Thyroid gland (tissue), 4 donors: ENCODE measurements around the gene PSMC3. TPM values are rescaled to one million over a fixed set of nuclear protein-coding genes. Genes with fewer than 3 reads are reported as not detected.

Experiments used
- DNase-seq, 2 donors: peaks; one replicate each; pipeline ENCODE4 v3.0.0-alpha.2; 2019
- H3K27ac ChIP-seq, 3 donors: fragments of 200-600 bp; sonication (generic); 1 replicate in 2 of 3; 2 replicates in 1 of 3; pipeline ENCODE4 v1.5.1; 2016 to 2019; ENCODE audit warnings: mild to moderate bottlenecking in 1 of 3, moderate library complexity in 1 of 3
- H3K27me3 ChIP-seq: fragments of 200-600 bp; sonication (generic); one replicate; pipeline ENCODE4 v1.5.1; 2019
- H3K36me3 ChIP-seq, 2 donors: fragments of 200-600 bp; sonication (generic); one replicate each; pipeline ENCODE4 v1.5.1; 2016 to 2019
- H3K4me1 ChIP-seq, 2 donors: fragments of 200-600 bp; sonication (generic); one replicate each; pipeline ENCODE4 v1.5.1; 2017 to 2019
- H3K4me3 ChIP-seq, 3 donors: fragments of 200-600 bp; sonication (generic); replicated peaks in 1 of 3; 1 replicate in 2 of 3; 2 replicates in 1 of 3; pipeline ENCODE4 v1.5.1; 2016; ENCODE audit warnings: mild to moderate bottlenecking in 1 of 3
- H3K9me3 ChIP-seq: fragments of 200-600 bp; sonication (generic); one replicate; pipeline ENCODE4 v1.5.1; 2017
- POLR2A ChIP-seq, 2 donors: fragments of 450-650 bp; IDR thresholded peaks; one replicate each; pipeline ENCODE4 v1.6.1; 2017; ENCODE audit warnings: antibody characterized with exemption in 2 of 2, mild to moderate bottlenecking in 2 of 2, moderate library complexity in 1 of 2
- WGBS, 2 donors: methylation state at CpG; one replicate each; pipeline ENCODE4 v1.1.5; 2017; 5-methylcytosine and 5-hydroxymethylcytosine counted together
- intact Hi-C: fragments of 100-400 bp; cut with DNase I; formaldehyde crosslinking; loops from one replicate; pipeline ENCODE4 v1.15.1; 2023
- total RNA-seq, 4 donors: library from RNA; depleted of rRNA; stranded (reverse); fragments of >200 nt; gene quantifications; one replicate each; pipeline ENCODE4 v1.2.3, GENCODE V29; 2016
- TF ChIP-seq, protein P1 (sequence below), 6 experiments: fragments of 200-600 bp in 3 of 6; fragments of 450-650 bp in 3 of 6; sonication (generic) in 3 of 6; IDR thresholded peaks; one replicate each; pipeline ENCODE4 v1.5.1; 2016 to 2019; ENCODE audit warnings: antibody characterized with exemption in 6 of 6, mild to moderate bottlenecking in 2 of 6, inconsistent platforms in 1 of 6, moderate library complexity in 1 of 6

Gene PSMC3
- total RNA-seq, 4 donors from 2014 or later = 92.7 to 240 (median 123) TPM

DNA sequence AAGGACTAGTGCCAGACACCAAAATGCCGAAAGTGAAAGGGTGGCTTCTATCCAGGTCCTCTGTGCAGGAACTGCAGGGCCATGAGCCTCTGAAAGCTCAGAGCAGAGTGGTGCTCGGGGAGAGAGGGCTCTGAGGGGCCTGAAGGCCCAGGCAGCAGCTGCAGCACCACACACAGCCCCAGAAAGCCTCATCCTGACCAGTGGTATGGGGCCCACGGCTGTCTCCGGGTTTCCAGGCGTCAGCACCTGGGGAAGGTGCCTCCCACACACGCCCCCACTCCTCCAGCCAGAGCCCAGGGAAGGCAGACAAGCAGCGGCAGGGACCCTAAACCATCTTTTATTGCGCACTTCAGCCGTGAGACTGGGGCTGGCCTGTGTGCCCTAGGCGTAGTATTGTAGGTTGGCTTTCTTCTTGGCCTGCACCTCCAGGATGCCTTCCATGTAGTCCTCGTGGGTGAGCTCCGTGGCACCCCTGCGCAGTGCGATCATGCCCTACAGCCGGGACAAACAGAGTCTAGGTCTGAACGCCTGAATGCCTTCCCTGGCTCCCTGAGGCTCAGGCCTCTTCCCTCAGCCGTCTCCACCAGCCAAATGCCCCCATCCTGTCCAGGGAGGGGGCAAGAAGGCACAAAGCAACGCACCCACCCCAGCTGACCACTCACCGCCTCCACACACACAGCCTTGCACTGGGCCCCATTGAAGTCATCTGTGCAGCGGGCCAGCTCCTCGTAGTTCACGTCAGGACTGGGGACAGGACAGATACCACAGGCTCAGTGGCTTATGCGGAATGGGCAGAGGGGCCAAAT is 7.6 kb downstream of the PSMC3 start:
- Histone ChIP-seq H3K4me1 (peaks cover 16 to 35% of the 10 kb centered on the region in 2 donors), H3K4me3 (no peak overlapping the region), H3K27me3 (no peaks in the 10 kb centered on the region), H3K27ac (peak overlapping the region in 2 of 3 donors; percentile 83 to 93), H3K9me3 (no peaks in the 10 kb centered on the region), H3K36me3 (peaks cover 53 to 70% of the 10 kb centered on the region in 2 donors)
- intact Hi-C loops = no loop called here
- no peak for DNase-seq
- 91 to 94% methylated on average over 18 to 19 of the region's 23 CpGs for WGBS, 2 donors
- TF ChIP-seq, protein P1, sequence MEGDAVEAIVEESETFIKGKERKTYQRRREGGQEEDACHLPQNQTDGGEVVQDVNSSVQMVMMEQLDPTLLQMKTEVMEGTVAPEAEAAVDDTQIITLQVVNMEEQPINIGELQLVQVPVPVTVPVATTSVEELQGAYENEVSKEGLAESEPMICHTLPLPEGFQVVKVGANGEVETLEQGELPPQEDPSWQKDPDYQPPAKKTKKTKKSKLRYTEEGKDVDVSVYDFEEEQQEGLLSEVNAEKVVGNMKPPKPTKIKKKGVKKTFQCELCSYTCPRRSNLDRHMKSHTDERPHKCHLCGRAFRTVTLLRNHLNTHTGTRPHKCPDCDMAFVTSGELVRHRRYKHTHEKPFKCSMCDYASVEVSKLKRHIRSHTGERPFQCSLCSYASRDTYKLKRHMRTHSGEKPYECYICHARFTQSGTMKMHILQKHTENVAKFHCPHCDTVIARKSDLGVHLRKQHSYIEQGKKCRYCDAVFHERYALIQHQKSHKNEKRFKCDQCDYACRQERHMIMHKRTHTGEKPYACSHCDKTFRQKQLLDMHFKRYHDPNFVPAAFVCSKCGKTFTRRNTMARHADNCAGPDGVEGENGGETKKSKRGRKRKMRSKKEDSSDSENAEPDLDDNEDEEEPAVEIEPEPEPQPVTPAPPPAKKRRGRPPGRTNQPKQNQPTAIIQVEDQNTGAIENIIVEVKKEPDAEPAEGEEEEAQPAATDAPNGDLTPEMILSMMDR (IDR thresholded peaks at IDR 0.05) = no peak
- no peak for TF ChIP-seq POLR2A (IDR thresholded peaks at IDR 0.05)

DNA sequence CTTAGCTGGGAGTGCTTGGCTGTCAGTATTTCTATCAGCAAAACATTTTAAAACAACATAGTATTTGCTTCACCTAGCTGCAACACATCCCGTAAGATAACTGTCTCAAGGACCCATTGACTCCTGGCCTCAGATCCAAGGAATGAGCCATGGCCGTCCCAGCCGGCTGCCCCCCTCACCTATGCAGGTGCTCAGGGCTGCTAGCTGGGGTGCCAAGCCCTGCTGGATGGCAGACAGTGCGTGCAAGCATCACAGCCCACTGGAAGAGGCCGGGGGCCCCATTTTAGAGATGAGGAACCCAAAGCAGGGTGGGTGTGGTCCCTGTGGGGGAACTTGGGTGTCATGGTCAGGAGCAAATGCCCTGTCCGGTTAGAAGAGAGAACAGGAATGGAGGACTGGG is 8.5 kb downstream of the PSMC3 start:
- intact Hi-C loops = no loop called here
- no peaks in the 10 kb centered on the region for H3K27me3 ChIP-seq
- no peaks in the 10 kb centered on the region for H3K9me3 ChIP-seq
- DNase-seq = peak; percentile 35 to 67
- peaks cover 50 to 65% of the 10 kb centered on the region in 2 donors for H3K36me3 ChIP-seq
- H3K4me3 ChIP-seq = no peak overlapping the region
- TF ChIP-seq POLR2A (IDR thresholded peaks at IDR 0.05) = no peak
- TF ChIP-seq, protein P1 (IDR thresholded peaks at IDR 0.05) = no peak
- peaks cover 16 to 35% of the 10 kb centered on the region in 2 donors for H3K4me1 ChIP-seq
- H3K27ac ChIP-seq = peak overlapping the region; percentile 12 to 93 (median 83)
- WGBS, 2 donors = 45 to 70% methylated on average over 6 of the region's 6 CpGs

DNA sequence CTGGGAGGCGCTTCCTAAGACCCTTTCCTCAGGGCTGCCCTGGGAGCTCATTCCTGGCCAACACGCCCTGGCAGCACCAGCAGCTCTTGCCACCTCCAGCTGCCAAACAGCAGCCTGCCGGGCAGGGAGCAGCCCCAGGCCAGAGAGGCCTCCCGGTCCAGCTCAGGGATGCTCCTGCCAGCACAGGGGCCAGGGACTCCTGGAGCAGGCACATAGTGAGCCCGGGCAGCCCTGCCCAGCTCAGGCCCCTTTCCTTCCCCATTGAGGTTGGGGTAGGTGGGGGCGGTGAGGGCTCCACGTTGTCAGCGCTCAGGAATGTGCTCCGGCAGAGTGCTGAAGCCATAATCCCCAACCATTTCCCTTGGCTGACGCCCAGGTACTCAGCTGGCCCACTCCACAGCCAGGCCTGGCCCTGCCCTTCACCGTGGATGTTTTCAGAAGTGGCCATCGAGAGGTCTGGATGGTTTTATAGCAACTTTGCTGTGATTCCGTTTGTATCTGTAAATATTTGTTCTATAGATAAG is 10.2 kb downstream of the PSMC3 start:
- TF ChIP-seq, protein P1 (IDR thresholded peaks at IDR 0.05) = no peak
- TF ChIP-seq POLR2A (IDR thresholded peaks at IDR 0.05) = peak in 1 of 2 donors; percentile 23
- peaks cover 46 to 50% of the 10 kb centered on the region in 2 donors for H3K36me3 ChIP-seq
- intact Hi-C loops = no loop called here
- H3K27ac ChIP-seq = peak overlapping the region; percentile 70 to 93 (median 83)
- peak; percentile 98 for DNase-seq
- no peaks in the 10 kb centered on the region for H3K27me3 ChIP-seq
- 10 to 13% methylated on average over 8 to 10 of the region's 13 CpGs for WGBS, 2 donors
- peaks cover 16 to 35% of the 10 kb centered on the region in 2 donors for H3K4me1 ChIP-seq
- no peak overlapping the region for H3K4me3 ChIP-seq
- H3K9me3 ChIP-seq = no peaks in the 10 kb centered on the region

DNA sequence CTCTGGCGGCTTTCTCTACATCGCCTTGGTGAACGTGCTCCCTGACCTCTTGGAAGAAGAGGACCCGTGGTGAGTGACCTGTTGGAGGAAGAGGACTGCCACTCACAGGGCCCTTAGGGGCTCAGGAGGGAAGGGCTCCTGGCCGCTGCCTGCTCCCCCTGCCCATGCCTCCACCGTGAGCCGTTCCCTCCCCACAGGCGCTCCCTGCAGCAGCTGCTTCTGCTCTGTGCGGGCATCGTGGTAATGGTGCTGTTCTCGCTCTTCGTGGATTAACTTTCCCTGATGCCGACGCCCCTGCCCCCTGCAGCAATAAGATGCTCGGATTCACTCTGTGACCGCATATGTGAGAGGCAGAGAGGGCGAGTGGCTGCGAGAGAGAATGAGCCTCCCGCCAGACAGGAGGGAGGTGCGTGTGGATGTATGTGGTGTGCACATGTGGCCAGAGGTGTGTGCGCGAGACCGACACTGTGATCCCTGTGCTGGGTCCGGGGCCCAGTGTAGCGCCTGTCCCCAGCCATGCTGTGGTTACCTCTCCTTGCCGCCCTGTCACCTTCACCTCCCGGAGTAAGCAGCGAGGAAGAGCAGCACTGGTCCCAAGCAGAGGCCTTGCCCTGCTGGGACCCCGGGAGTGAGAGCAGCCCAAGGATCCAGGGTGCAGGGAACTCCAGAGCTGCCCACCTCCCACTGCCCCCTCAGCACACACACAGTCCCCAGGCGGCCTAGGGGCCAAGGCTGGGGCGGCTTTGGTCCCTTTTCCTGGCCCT is 11.0 kb downstream of the PSMC3 start:
- Histone ChIP-seq H3K27ac (peak overlapping the region; percentile 70 to 93 (median 83)), H3K36me3 (peaks cover 39 to 43% of the 10 kb centered on the region in 2 donors), H3K27me3 (no peaks in the 10 kb centered on the region), H3K4me1 (peaks cover 16 to 39% of the 10 kb centered on the region in 2 donors), H3K4me3 (no peak overlapping the region), H3K9me3 (no peaks in the 10 kb centered on the region)
- WGBS, 2 donors = 83 to 87% methylated on average over 25 to 30 of the region's 31 CpGs
- DNase-seq = no peak
- intact Hi-C loops = no loop called here
- TF ChIP-seq POLR2A (IDR thresholded peaks at IDR 0.05) = no peak
- TF ChIP-seq, protein P1 (IDR thresholded peaks at IDR 0.05) = no peak
